ENCODE results near the gene HOXB13. TPM values are rescaled to one million over a fixed set of nuclear protein-coding genes. Genes with fewer than 3 reads are reported as not detected.

The HOXB13 gene
- total RNA-seq, 2 experiments from 2014 or later, result not detected

DNA sequence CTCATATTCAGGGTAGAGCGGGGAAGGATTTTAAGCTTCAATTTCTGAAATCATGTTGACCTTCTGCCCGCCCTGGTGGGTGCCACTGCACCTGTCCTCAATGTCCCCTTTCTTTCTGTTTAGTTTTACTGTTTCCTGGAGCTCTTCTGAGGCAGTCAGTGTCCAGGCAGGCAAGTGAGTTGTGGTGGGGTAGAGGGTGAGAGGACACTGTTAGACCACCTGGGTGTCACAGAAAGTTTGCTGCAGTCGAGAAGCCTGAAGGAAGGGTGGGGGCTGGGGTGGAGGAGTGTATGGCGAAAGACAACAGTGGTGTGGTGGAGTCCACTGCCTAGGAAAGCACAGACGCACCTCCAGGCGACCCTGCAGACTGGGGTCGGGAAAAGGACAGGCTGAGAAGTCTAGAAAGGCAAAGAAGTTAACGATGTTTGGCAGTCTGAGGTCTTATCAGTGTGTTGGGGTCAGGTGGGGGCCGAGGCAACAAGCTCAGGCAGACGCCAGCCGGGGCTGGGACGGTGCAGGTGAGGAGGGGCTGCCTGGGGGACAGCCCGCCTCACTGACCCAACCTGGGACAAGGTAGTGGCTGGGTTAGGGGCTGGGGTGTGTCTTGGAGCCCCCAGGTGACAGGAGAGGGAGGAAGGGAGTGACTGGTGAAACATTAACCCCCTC lies 23.3 kb upstream of the HOXB13 start:
- intact Hi-C loops (cut with DNase I, micrococcal nuclease), result no loop called here
- Histone ChIP-seq H3K4me3 (ENCODE audit: low read length) (no peak overlapping the region), H3K36me3 (ENCODE audit: insufficient read depth, low read length) (no peaks in the 10 kb centered on the region), H3K27me3 (ENCODE audit: control insufficient read depth in 1 of 2, insufficient read depth in 2 of 2, low read length in 2 of 2) (peaks cover 93 to 98% of the 10 kb centered on the region in 2 experiments), H3K9me3 (ENCODE audit: control insufficient read depth in 1 of 2, insufficient read depth in 1 of 2, low read length in 2 of 2) (peaks cover 8 to 38% of the 10 kb centered on the region in 2 experiments), H3K4me1 (ENCODE audit: insufficient read depth, low read length) (peaks cover 38% of the 10 kb centered on the region), H3K27ac (ENCODE audit: low read depth in 1 of 2, low read length in 2 of 2) (no peak overlapping the region)
- ATAC-seq (ENCODE audit: poor library complexity), result no peak
- H3K9me3 Mint-ChIP-seq, result no peaks in the 10 kb centered on the region
- no peak overlapping the region for H3K27ac Mint-ChIP-seq
- DNase-seq, result no peak
- TF ChIP-seq, protein P1, sequence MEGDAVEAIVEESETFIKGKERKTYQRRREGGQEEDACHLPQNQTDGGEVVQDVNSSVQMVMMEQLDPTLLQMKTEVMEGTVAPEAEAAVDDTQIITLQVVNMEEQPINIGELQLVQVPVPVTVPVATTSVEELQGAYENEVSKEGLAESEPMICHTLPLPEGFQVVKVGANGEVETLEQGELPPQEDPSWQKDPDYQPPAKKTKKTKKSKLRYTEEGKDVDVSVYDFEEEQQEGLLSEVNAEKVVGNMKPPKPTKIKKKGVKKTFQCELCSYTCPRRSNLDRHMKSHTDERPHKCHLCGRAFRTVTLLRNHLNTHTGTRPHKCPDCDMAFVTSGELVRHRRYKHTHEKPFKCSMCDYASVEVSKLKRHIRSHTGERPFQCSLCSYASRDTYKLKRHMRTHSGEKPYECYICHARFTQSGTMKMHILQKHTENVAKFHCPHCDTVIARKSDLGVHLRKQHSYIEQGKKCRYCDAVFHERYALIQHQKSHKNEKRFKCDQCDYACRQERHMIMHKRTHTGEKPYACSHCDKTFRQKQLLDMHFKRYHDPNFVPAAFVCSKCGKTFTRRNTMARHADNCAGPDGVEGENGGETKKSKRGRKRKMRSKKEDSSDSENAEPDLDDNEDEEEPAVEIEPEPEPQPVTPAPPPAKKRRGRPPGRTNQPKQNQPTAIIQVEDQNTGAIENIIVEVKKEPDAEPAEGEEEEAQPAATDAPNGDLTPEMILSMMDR (IDR thresholded peaks at IDR 0.05), result no peak
- peaks cover 95% of the 10 kb centered on the region for H3K27me3 Mint-ChIP-seq
- ChIA-PET POLR2A (interaction anchor here (0.7 to 1.0 kb wide), 2 partner anchors 9 to 34 kb away, joined by 3 to 4 read pairs; no protein-coding TSS in a partner anchor), CTCF (interaction anchor here (1.5 kb wide), 1 partner anchor 73 kb away, joined by 6 read pairs; no protein-coding TSS in a partner anchor)
- H3K36me3 Mint-ChIP-seq (ENCODE audit: low read depth), result no peaks in the 10 kb centered on the region
- peaks cover 30% of the 10 kb centered on the region for H3K4me1 Mint-ChIP-seq (ENCODE audit: low read depth)
- no peak overlapping the region for H3K4me3 Mint-ChIP-seq

DNA sequence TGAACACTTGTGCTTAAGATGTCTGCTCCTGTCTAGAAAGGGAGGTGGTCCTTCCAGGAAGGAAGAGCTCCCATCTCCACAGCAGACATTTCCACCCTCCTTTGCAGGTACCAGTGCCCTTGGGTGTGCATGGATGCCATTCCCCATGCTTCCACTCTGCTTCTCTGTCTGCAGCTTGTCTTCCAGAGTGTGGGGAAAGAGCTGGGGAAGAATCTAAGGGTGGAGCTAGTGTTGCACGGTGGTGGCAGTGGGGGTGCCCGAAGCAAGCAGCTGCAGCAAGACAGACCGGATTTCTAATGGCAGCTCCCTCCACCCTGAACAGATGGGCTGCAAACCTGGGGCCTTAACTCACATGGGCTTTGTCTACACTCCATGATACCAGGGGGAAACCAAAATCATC lies 22.6 kb upstream of the HOXB13 start:
- CTCF ChIA-PET, result interaction anchor here (0.7 to 1.5 kb wide), 4 partner anchors 27 to 133 kb away, joined by 3 to 6 read pairs (median 4); no protein-coding TSS in a partner anchor
- POLR2A ChIA-PET, result interaction anchor here (0.7 to 1.0 kb wide), 2 partner anchors 8 to 33 kb away, joined by 3 to 4 read pairs; no protein-coding TSS in a partner anchor
- no peak overlapping the region for H3K27ac ChIP-seq (ENCODE audit: low read depth in 1 of 2, low read length in 2 of 2)
- TF ChIP-seq, protein P1 (IDR thresholded peaks at IDR 0.05), result no peak
- peaks cover 92 to 100% of the 10 kb centered on the region in 2 experiments for H3K27me3 ChIP-seq (ENCODE audit: control insufficient read depth in 1 of 2, insufficient read depth in 2 of 2, low read length in 2 of 2)
- no peak overlapping the region for H3K4me3 ChIP-seq (ENCODE audit: low read length)
- no peaks in the 10 kb centered on the region for H3K36me3 ChIP-seq (ENCODE audit: insufficient read depth, low read length)
- peaks cover 8 to 38% of the 10 kb centered on the region in 2 experiments for H3K9me3 ChIP-seq (ENCODE audit: control insufficient read depth in 1 of 2, insufficient read depth in 1 of 2, low read length in 2 of 2)
- Mint-ChIP-seq H3K27me3 (peaks cover 95% of the 10 kb centered on the region), H3K4me3 (no peak overlapping the region), H3K27ac (no peak overlapping the region), H3K4me1 (ENCODE audit: low read depth) (peaks cover 35% of the 10 kb centered on the region), H3K36me3 (ENCODE audit: low read depth) (no peaks in the 10 kb centered on the region), H3K9me3 (no peaks in the 10 kb centered on the region)
- ATAC-seq (ENCODE audit: poor library complexity) (no peak), DNase-seq (no peak)
- intact Hi-C loops (cut with DNase I, micrococcal nuclease), result no loop called here
- H3K4me1 ChIP-seq (ENCODE audit: insufficient read depth, low read length), result peaks cover 44% of the 10 kb centered on the region

- Mint-ChIP-seq H3K27ac (no peak overlapping the region), H3K4me3 (no peak overlapping the region)
- CTCF ChIA-PET, result interaction anchor here (0.7 to 1.2 kb wide), 4 partner anchors 26 to 135 kb away, joined by 3 to 6 read pairs (median 3); no protein-coding TSS in a partner anchor
These were observed 21.3 kb upstream of the HOXB13 start for GRCh38 chr17:48749621-48750553.

More at GRCh38 chr17:48749621-48750553, 21.3 kb upstream of the HOXB13 start:
- peaks cover 92 to 100% of the 10 kb centered on the region in 2 experiments for H3K27me3 ChIP-seq (ENCODE audit: control insufficient read depth in 1 of 2, insufficient read depth in 2 of 2, low read length in 2 of 2)
- H3K4me3 ChIP-seq (ENCODE audit: low read length), result no peak overlapping the region
- DNase-seq (no peak), ATAC-seq (ENCODE audit: poor library complexity) (no peak)
- TF ChIP-seq, protein P1 (IDR thresholded peaks at IDR 0.05), result no peak
- H3K4me1 Mint-ChIP-seq (ENCODE audit: low read depth), result peaks cover 35% of the 10 kb centered on the region
- POLR2A ChIA-PET, result no interaction called here
- H3K36me3 Mint-ChIP-seq (ENCODE audit: low read depth), result no peaks in the 10 kb centered on the region
- H3K27me3 Mint-ChIP-seq, result peaks cover 95% of the 10 kb centered on the region
- no peaks in the 10 kb centered on the region for H3K36me3 ChIP-seq (ENCODE audit: insufficient read depth, low read length)
- H3K27ac ChIP-seq (ENCODE audit: low read depth in 1 of 2, low read length in 2 of 2), result no peak overlapping the region
- H3K9me3 ChIP-seq (ENCODE audit: control insufficient read depth in 1 of 2, insufficient read depth in 1 of 2, low read length in 2 of 2), result peaks cover 8 to 35% of the 10 kb centered on the region in 2 experiments
- H3K9me3 Mint-ChIP-seq, result no peaks in the 10 kb centered on the region
- intact Hi-C loops (cut with DNase I, micrococcal nuclease), result loop anchor here in 1 of 2 experiments (2.0 kb wide), 1 partner anchor 31 kb away; no protein-coding TSS in a partner anchor
- peaks cover 44% of the 10 kb centered on the region for H3K4me1 ChIP-seq (ENCODE audit: insufficient read depth, low read length)
